Measurements from ENCODE around the gene TRDN. TPM values are rescaled to one million over a fixed set of nuclear protein-coding genes. Genes with fewer than 3 reads are reported as not detected.
"Not testable (repeated sequence)": the region's sequence is repeated elsewhere in the genome, so short reads cannot be mapped to it uniquely, and the experiment has no call there.

Gene TRDN
- total RNA-seq, 1 donor from 2014 or later, result not detected

GRCh38 chr6:123518441-123519188 is 118.1 kb downstream of the TRDN start:
- ATAC-seq (no peak), DNase-seq (ENCODE audit: low spot score) (no peak)

- DNase-seq (ENCODE audit: low spot score) (no peak), ATAC-seq (no peak)
Measured at GRCh38 chr6:123515715-123516114, 121.0 kb downstream of the TRDN start.

- ATAC-seq (no peak), DNase-seq (ENCODE audit: low spot score) (no peak)
Measured at GRCh38 chr6:123509112-123509511, 127.6 kb downstream of the TRDN start.

GRCh38 chr6:123508290-123508689 is 128.5 kb downstream of the TRDN start:
- no peak for ATAC-seq
- no peak for DNase-seq (ENCODE audit: low spot score)

- DNase-seq (ENCODE audit: low spot score), result no peak
- ATAC-seq, result no peak
Measured at GRCh38 chr6:123507582-123507981, 129.2 kb downstream of the TRDN start.

GRCh38 chr6:123503619-123504018 is 133.1 kb downstream of the TRDN start:
- DNase-seq (ENCODE audit: low spot score) (no peak), ATAC-seq (no peak)

- ATAC-seq (no peak), DNase-seq (ENCODE audit: low spot score) (no peak)
Measured at GRCh38 chr6:123497025-123497424, 139.7 kb downstream of the TRDN start.

GRCh38 chr6:123489589-123489988 is 147.2 kb downstream of the TRDN start:
- DNase-seq (ENCODE audit: low spot score), result no peak
- ATAC-seq, result no peak

- ATAC-seq, result no peak
Measured at GRCh38 chr6:123480986-123481385, 155.8 kb downstream of the TRDN start.

GRCh38 chr6:123472025-123472702 is 164.6 kb downstream of the TRDN start:
- not testable (repeated sequence) for ATAC-seq

More at GRCh38 chr6:123480986-123481385, 155.8 kb downstream of the TRDN start:
- no peak for DNase-seq (ENCODE audit: low spot score)

GRCh38 chr6:123467392-123467791 is 169.4 kb downstream of the TRDN start:
- no peak for ATAC-seq
- DNase-seq (ENCODE audit: low spot score), result no peak

More at GRCh38 chr6:123472025-123472702, 164.6 kb downstream of the TRDN start:
- DNase-seq (ENCODE audit: low spot score), result not testable (repeated sequence)

- DNase-seq (ENCODE audit: low spot score) (no peak), ATAC-seq (no peak)
Measured at GRCh38 chr6:123462152-123462551, 174.6 kb downstream of the TRDN start.

- DNase-seq (ENCODE audit: low spot score) (no peak), ATAC-seq (no peak)
Measured at GRCh38 chr6:123458218-123458617, 178.5 kb downstream of the TRDN start.

GRCh38 chr6:123456836-123457235 is 179.9 kb downstream of the TRDN start:
- no peak for ATAC-seq

GRCh38 chr6:123454448-123454847 is 182.3 kb downstream of the TRDN start:
- no peak for ATAC-seq
- no peak for DNase-seq (ENCODE audit: low spot score)

More at GRCh38 chr6:123456836-123457235, 179.9 kb downstream of the TRDN start:
- no peak for DNase-seq (ENCODE audit: low spot score)

GRCh38 chr6:123453071-123453470 is 183.7 kb downstream of the TRDN start:
- not testable (repeated sequence) for ATAC-seq; DNase-seq (ENCODE audit: low spot score)

GRCh38 chr6:123448306-123448884 is 188.4 kb downstream of the TRDN start:
- no peak for ATAC-seq

GRCh38 chr6:123447315-123447937 is 189.3 kb downstream of the TRDN start:
- ATAC-seq (no peak), DNase-seq (ENCODE audit: low spot score) (no peak)

More at GRCh38 chr6:123448306-123448884, 188.4 kb downstream of the TRDN start:
- DNase-seq (ENCODE audit: low spot score), result no peak

GRCh38 chr6:123439371-123439770 is 197.4 kb downstream of the TRDN start:
- ATAC-seq (no peak), DNase-seq (ENCODE audit: low spot score) (no peak)

GRCh38 chr6:123434186-123434585 is 202.6 kb downstream of the TRDN start:
- DNase-seq (ENCODE audit: low spot score) (no peak), ATAC-seq (no peak)

- ATAC-seq (no peak), DNase-seq (ENCODE audit: low spot score) (no peak)
Measured at GRCh38 chr6:123430970-123431369, 205.8 kb downstream of the TRDN start.
